Stimulated activated CD8-positive, alpha-beta memory T cell treated with anti-CD3 and anti-CD28 coated beads, Interleukin-7, amount 100 ng/mL, for 1 hour (primary cell): ENCODE results near the gene ATXN7.

Experiments used
- DNase-seq, 2 donors: peaks; one replicate each; pipeline ENCODE4 v3.0.0-alpha.2; 2020; ENCODE audit warnings: low read depth in 2 of 2

Gene ATXN7

GRCh38 chr3:63934041-63934866, 70.6 kb downstream of the ATXN7 start:
- DNase-seq, result no peak

DNA sequence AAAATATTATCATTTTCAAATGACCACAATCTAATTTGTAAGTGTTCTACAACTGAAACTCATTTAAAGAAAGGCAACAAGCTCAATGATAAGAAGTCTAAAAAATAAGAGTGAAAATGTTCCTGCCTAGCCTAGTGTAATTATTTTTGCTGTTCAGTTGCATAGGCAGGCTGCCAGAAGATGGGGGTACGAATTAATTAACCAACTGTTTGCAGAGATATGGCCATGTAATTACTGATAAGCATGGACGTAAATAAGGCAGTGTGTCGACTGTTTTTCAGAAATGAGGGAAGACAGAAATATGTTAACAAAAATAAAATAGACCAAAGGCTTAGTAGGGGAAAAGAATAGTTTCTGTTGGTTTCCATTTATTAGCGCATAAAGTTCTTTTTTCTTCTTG, 73.3 kb downstream of the ATXN7 start:
- DNase-seq, result no peak

DNA sequence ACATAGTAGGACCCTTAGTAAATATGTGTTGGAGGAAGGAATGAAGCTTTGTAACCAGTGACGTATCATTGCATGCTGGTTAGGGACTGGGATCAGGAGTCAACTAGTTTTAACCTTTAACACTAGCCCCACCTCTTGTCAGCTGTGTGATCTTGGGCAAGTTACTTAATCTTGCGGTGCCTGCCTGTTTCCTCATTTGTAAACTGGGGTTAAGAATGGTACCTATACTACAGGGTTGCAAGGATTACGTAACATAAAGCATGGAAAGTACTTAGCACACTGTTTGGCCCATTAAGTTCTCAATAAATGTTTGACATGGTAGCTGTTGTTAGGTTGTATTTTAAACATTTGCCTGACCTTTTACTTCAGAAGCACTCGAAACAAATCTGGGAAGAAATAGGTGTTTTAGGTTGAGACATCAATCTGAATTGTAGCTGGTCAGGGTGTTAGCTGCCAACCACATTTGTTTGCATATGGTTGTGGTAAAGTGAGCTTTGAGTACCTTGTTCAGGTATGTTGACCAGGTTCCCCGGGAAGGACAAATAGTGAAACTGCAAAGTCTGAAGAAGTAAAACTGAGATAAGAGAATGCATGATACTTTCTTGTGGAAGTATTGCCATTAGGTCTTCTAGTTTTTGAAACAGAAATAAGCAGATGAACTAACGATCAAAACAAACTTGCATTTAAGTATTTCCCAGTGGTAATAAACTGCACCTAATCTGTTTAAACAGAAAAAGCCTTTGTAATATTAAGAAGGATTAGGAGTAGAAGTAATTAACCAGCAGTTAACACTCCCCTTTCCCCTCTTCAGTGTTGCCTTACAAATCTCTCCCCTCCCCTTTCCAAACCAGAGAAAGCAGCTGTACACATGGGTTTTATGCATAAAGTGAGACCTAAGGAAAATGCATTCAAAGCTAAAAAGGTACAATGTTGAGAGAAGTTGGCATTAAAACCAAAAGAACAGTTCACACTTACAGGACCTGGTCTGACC, 74.3 kb downstream of the ATXN7 start:
- DNase-seq, result no peak

DNA sequence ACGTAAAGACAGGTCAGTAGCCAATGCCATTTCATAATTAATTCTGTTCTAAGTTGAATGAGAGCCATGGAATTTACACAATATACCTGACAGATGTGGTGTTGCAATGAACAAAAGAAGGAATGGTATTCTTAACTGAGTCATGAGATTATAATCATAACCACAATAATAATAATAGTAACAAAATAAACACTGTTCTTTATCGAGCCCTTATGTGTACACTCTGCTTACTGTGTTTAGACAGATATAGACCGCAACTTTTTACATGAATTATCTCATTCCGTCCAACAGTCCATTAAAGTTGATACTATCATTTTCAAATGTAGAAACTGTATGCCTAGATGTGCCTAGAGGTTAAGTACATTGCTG, 76.7 kb downstream of the ATXN7 start:
- DNase-seq, result no peak

DNA sequence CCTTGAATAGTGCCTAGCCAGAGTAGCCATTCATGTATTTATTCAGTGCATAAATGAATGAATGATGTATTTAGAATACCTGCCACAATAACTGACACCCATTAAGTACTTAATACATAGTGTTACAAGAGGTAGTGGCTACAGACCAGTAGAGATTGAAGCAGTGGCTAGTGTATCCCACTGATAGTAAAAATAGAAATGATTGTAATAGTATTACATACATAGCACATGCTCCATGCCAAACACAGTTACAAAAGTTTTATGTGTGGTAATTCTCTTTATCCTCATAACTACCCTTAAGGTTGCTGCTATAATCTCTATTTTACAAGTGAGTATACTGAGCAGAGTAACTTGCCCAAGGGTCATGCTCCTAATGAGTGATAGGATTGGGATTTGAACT, 78.9 kb downstream of the ATXN7 start:
- no peak for DNase-seq

GRCh38 chr3:63943678-63944077, 80.0 kb downstream of the ATXN7 start:
- no peak for DNase-seq

GRCh38 chr3:63945558-63946096, 82.0 kb downstream of the ATXN7 start:
- DNase-seq, result no peak

GRCh38 chr3:63946753-63947152, 83.1 kb downstream of the ATXN7 start:
- DNase-seq, result no peak

DNA sequence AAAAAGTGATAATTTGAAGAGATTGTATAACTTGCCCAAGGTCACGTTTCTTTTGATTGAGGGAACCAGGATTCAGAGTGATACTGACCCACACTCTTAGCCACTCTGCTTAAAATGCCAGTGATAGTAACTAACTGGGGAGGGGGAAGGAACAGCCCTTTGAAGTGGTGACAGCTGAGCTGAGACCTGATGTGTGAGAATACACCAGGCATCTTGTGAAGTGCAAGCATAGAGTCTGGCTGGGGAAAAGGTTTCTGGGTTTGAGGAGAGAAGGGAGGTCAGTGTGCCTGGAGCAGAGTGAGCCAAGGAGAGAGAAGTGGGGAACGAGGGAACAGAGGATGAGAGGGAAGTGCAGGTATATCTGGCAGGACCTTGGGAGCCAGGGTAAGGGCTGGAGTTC, 83.9 kb downstream of the ATXN7 start:
- DNase-seq, result no peak

- no peak for DNase-seq
These were observed 85.3 kb downstream of the ATXN7 start for GRCh38 chr3:63949005-63949404.

DNA sequence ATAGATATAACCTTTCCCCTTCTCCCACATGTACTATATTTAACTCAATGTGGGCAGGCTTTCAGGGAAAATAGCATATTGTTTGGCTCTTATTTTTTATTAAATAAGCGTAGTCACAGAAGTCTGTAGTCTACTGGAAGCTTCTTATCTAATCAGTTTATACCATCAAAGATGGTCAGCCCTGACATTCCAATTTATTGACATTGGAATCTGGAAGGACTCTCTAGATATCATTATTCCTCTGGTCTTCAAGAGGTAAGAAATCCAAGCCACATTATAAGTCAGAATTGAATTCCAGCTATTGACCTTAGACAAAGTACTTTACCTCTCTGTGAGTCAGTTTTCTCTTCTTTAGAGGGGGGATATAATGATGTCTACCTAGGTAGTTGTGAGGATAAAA, 87.0 kb downstream of the ATXN7 start:
- no peak for DNase-seq

- DNase-seq, result no peak
These were observed 88.0 kb downstream of the ATXN7 start for GRCh38 chr3:63951492-63952247.

DNA sequence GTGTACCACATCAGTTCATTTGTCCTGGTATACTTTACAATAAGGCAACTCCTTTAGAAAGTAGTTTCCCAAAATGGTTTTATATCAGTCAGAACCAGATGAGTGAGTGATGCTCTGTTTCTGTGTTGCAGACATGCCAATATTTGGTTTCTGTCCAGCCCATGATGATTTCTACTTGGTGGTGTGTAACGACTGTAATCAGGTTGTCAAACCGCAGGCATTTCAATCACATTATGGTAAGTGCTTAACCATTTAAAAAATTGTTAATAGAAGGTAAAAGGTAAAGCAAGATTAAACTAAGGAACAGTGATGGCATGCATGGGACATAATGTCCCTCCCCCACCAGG, 88.6 kb downstream of the ATXN7 start:
- no peak for DNase-seq

DNA sequence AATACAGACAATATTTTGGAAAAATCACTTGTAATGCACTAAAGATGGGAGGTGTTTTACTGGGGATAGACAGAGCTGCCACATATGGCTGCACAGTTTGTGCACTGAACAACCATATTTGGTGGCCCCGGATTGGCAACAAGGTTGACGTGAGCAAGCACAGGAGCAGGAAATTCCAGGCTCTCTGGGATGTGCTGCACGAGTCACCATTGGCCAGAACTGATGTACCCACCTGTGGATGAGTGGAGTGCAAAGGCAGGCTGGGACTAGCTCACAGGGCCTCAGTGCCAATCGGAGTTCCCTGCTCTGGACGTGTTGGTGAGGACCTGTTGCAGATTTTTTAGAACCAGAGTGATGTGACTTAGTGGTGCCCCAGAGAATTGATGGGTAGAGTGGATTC, 90.5 kb downstream of the ATXN7 start:
- no peak for DNase-seq

DNA sequence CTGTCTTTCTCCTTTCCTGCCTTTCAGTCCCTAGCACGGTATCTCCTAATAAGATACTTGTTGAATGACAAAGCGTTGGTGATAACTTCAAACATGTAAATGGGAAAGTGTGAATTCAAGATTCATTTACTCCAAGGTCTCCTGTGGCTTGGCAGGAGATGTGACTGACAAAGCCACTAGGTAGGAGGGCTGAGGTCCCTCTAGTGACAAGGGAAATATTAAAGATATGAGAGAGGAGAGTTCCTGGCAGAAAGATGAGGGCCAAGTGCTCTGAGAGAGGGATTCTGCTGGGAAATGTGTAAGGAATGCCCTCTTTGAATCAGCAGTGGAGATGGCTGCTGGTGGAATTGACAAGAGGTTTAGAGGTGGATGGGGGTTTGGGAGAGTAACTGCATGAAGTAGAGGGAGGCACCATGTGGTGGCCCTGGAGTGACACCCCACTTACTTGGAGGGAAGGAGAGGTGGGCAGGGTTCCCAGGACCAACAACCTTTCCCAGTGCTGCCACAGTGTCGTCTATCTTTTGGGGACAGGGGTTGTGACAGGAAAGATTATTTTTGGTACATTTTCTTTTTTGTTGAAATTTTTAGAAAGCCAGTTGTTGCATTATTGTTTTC, 91.5 kb downstream of the ATXN7 start:
- DNase-seq, result no peak

DNA sequence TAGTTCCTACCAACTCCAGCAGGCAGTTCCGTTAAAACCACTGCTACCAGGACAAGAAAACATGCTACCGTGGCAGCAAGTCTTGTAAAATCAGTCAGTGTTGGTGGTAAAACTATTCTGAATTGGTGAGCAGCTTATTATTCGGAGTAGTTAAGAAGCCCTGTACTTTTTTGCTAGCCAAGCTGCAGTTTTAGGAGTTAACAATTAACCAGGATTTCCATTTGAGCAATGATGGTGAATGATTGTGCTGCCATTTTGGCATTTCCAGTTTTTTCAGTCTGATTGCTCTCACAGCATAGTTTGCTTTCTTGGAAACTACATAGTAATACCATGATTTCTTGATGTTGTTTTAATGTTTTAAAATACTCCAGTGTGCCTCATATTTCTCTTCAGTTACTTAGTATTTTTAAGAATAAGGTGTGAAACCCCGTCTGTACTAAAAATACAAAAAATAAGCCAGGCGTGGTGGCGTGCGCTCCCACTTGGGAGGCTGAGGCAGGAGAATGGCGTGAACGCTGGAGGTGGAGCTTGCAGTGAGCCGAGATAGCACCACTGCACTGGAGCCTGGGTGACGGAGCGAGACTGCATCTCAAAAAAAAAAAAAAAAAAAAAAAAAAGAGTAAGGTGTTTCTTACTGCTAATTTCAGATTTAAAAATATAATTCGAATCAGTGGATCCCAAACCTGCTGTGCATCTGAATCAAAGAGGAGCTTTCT, 92.3 kb downstream of the ATXN7 start:
- no peak for DNase-seq

DNA sequence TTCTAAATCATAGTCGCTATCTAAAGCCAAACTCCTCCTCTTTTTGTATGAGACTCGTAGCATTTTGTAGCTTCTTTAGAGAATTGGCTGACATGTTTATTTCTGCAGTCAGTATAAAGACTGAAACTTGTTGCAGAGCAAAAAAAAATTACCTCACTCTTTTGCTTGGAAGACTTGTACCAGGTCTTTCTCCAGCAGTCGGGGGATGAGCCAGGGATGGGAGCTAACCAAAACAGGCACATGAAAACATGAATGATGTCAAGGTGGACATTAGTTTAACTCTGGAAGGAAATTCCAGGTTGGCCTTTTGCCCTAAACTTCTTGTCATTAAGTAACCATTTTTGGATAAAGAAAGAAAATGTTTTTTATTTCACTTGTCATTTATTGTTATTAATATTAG, 95.5 kb downstream of the ATXN7 start:
- DNase-seq, result no peak

- DNase-seq, result no peak
These were observed 96.5 kb downstream of the ATXN7 start for GRCh38 chr3:63960048-63960711.

DNA sequence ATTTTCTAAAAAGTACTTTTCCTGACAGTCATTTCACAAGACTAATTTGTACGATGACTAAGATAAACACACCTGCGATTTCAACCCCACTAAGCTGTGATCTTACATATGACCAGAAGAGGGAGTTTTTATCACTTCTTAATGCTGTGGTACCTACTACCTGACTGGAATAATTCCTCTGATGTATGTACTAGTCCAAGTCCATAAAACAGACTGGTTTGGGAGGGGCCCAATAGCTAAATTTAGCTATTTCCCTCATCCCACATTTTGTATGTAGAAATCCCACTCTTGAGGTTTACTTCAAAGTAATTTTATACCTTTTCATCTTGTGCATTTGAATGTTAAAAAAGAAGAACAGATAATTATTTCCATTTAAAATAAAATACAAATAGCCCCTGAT, 98.2 kb downstream of the ATXN7 start:
- no peak for DNase-seq

DNA sequence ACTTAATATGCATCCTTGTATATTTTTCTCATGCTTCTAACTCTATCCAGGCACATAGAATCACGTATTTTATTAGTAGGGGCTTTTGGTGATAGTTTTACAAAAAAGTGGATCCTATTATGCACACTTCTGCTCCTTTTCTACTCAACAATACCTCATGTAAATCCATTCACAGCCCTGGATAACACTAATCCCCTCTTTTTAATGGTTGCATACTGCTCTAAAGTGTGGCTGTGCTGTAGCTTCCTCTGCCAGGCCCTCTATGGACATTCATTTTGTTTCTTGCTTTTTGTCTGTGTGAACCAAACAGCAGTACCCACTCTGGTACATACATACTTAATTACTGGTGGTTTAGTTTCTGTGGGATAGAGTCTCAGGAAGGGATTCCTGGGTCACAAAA, 99.8 kb downstream of the ATXN7 start:
- DNase-seq, result no peak
